GM20431 (cell line): Measurements from ENCODE around the gene TEF.

Experiments used
- in situ Hi-C: fragments of 300-500 bp; cut with MseI, MboI; formaldehyde crosslinking; loops from one replicate; pipeline ENCODE4 v1.15.0; 2020; ENCODE audit warnings: low sequenced_read_pairs; ENCODE audit not compliant: unreplicated experiment

Gene TEF

GRCh38 chr22:41446057-41446501 is 64.3 kb downstream of the TEF start:
- in situ Hi-C loops = no loop called here

DNA sequence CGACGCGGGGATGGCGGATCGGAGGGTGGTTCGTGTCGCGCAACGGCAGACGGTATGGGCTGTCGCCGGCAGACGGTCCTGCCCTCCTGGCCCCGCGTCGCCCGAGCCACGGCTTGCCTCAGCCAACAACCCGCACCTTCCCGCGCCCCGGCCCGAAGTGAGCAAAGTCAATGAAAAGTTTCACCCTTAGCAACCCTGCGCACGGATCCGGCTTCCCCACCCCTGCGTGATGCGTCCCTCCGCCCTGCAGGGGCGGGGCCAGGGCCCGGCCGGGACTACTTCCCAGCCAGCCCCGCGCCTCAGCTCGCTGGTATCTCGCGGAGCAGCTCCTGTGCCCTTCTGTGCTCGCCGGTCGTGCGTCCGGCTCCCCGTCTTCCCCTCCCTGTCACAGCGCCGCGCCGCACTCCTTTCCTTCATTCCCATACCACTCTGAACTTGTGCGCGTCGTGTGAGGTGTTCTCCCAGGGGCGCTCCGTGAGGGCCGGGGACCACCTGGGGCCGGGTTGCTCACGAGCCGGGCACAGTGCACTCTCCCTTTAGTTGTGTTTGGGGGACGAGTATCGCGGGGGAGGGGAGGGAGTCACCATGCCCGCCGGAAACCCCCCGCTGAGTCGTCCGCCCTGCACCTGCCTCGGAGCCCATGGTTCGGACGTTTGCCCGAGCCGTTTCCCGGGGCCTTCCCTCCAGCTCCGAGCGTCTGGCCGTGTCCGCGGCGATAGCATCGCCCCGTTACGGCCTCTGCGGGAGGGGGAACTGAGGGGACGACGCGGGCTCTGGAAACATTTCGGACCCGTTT is 65.1 kb downstream of the TEF start, which contains the start of gene TOB2:
Gene TOB2 (minus strand): TSS at position 163 of the 796 bp plus-strand sequence. CDS start 9,456 bp downstream, outside the sequence.
- in situ Hi-C loops = no loop called here

DNA sequence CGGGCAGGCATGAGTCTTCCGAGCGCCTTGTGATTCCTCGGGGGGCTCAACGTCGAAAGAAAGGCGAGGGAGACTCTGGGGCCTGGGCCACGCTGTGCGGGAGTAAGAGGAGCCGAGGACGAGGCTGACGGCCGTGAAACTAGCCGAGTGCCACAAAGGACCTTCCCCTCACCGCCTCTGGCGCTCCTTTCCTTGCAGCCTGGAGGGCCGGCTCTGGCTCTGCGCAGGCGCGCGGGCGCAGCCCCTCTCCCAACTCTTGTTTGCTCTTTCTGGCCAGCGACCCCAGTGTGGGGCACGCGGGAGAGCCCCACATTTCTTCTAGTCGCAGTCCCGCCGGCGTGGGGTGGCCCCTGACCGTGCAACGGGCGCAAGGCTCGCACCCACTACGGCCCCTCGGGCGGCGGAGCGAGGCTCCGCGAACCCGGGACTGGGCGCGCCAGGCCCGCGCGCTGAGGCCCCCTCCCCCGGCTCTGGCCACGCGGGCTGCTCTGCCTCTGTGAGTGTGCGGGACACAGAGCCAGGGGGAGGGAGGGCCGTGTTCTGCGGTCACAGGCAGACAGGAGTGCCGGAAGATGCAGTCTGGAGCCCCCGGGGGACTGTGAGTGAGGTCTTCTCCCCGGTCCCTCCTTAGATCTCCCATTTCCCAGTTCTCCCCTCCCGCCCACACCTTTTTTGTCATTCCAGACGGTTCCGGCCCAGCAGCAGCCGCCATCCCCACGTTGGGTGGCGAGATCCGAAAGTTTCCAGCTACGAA is 65.9 kb downstream of the TEF start:
- in situ Hi-C loops = no loop called here

GRCh38 chr22:41448189-41448808 is 66.6 kb downstream of the TEF start:
- in situ Hi-C loops = no loop called here
